ENCODE measurements around the gene SLC23A1.

The SLC23A1 gene

GRCh38 chr5:139364466-139364865 lies 18.6 kb downstream of the SLC23A1 start (continued):
- TF ChIP-seq ZNF398 (tag by site-specific recombination; IDR thresholded peaks at IDR 0.05): no peak
- TF ChIP-seq KLF8 (tag by site-specific recombination; IDR thresholded peaks at IDR 0.05): no peak
- no peak for TF ChIP-seq BCL6B (tag by site-specific recombination; IDR thresholded peaks at IDR 0.05)
- no peak for TF ChIP-seq ZNF792 (tag by site-specific recombination; IDR thresholded peaks at IDR 0.05)

- Histone ChIP-seq H3K27ac (ENCODE audit: extremely low read depth, low read depth, low read length) (no peak overlapping the region), H3K4me3 (ENCODE audit: low read depth, low read length) (no peak overlapping the region), H3K9me3 (ENCODE audit: control insufficient read depth, insufficient read depth, low read depth, low read length) (no peaks in the 10 kb centered on the region), H3K36me3 (ENCODE audit: control insufficient read depth in 2 of 2, insufficient read depth in 1 of 2, low read length in 2 of 2) (peaks cover 50 to 71% of the 10 kb centered on the region in 2 experiments), H3K4me1 (ENCODE audit: control insufficient read depth, insufficient read depth, low read length) (no peaks in the 10 kb centered on the region)
- TF ChIP-seq HOXC10 (CRISPR knock-in tag; IDR thresholded peaks at IDR 0.05): no peak
- no peak for TF ChIP-seq ZNF140 (tag by site-specific recombination; IDR thresholded peaks at IDR 0.05)
- TF ChIP-seq YY1 (tag by site-specific recombination; IDR thresholded peaks at IDR 0.05): no peak
- TF ChIP-seq ZSCAN23 (tag by site-specific recombination; IDR thresholded peaks at IDR 0.05): no peak
- ChIA-PET POLR2A (interaction anchor here (1.1 to 2.0 kb wide), 2 partner anchors 20 to 27 kb away, joined by 3 to 4 read pairs; no protein-coding TSS in a partner anchor), CTCF (no interaction called here)
Measured at GRCh38 chr5:139363937-139364336, 19.2 kb downstream of the SLC23A1 start.

GRCh38 chr5:139361835-139362429 lies 21.2 kb downstream of the SLC23A1 start:
- peaks cover 47 to 71% of the 10 kb centered on the region in 2 experiments for H3K36me3 ChIP-seq (ENCODE audit: control insufficient read depth in 2 of 2, insufficient read depth in 1 of 2, low read length in 2 of 2)
- no peak overlapping the region for H3K4me3 ChIP-seq (ENCODE audit: low read depth, low read length)
- no peaks in the 10 kb centered on the region for H3K4me1 ChIP-seq (ENCODE audit: control insufficient read depth, insufficient read depth, low read length)
- ChIA-PET CTCF (interaction anchor here (0.7 kb wide), 1 partner anchor 610 kb away, joined by 5 read pairs; no protein-coding TSS in a partner anchor), POLR2A (interaction anchor here (0.6 to 0.7 kb wide), 3 partner anchors 199 to 613 kb away, joined by 4 to 5 read pairs (median 5); partner anchors contain the start of gene UBE2D2)
- H3K27ac ChIP-seq (ENCODE audit: extremely low read depth, low read depth, low read length): no peak overlapping the region
- no peaks in the 10 kb centered on the region for H3K9me3 ChIP-seq (ENCODE audit: control insufficient read depth, insufficient read depth, low read depth, low read length)
- TF ChIP-seq ZNF654 (tag by site-specific recombination; IDR thresholded peaks at IDR 0.05; ENCODE audit: low read depth) (no peak), BCL11A (tag by site-specific recombination; IDR thresholded peaks at IDR 0.05; ENCODE audit: low read depth) (no peak), FEZF1 (tag by site-specific recombination; IDR thresholded peaks at IDR 0.05) (no peak), ZNF610 (tag by site-specific recombination; IDR thresholded peaks at IDR 0.05; ENCODE audit: borderline replicate concordance) (no peak), ZNF362 (tag by site-specific recombination; IDR thresholded peaks at IDR 0.05) (peak; percentile 33; the same call in 1 of the 2 replicates), ZFP69B (tag by site-specific recombination; IDR thresholded peaks at IDR 0.05) (no peak), ZBTB11 (tag by site-specific recombination; conservative IDR thresholded peaks at IDR 0.05; ENCODE audit: low read depth) (no peak), ZBTB21 (tag by site-specific recombination; IDR thresholded peaks at IDR 0.05) (no peak), ZNF398 (tag by site-specific recombination; IDR thresholded peaks at IDR 0.05) (no peak)
